HG03439 (cell line): Measurements from ENCODE around the gene SERPINE1.
"Not testable (repeated sequence)": the region's sequence is repeated elsewhere in the genome, so short reads cannot be mapped to it uniquely, and the experiment has no call there.

Experiments used
- ATAC-seq: cut with Tn5 transposase; IDR thresholded peaks from one replicate; pipeline ENCODE4 v1.9.1; 2021; ENCODE audit warnings: mild to moderate bottlenecking, moderate library complexity; ENCODE audit not compliant: unreplicated experiment

SERPINE1 gene

GRCh38 chr7:101100858-101101847 is 25.8 kb upstream of the SERPINE1 start:
- no peak for ATAC-seq

GRCh38 chr7:101102026-101102425 is 24.9 kb upstream of the SERPINE1 start:
- no peak for ATAC-seq

- ATAC-seq, result not testable (repeated sequence)
These were observed 23.2 kb upstream of the SERPINE1 start for GRCh38 chr7:101103701-101104100.

GRCh38 chr7:101104193-101104713 is 22.7 kb upstream of the SERPINE1 start:
- no peak for ATAC-seq

- no peak for ATAC-seq
These were observed 22.1 kb upstream of the SERPINE1 start for GRCh38 chr7:101104799-101105198.

- ATAC-seq, result not testable (repeated sequence)
These were observed 21.7 kb upstream of the SERPINE1 start for GRCh38 chr7:101105248-101105647.

GRCh38 chr7:101106386-101106785 is 20.5 kb upstream of the SERPINE1 start:
- no peak for ATAC-seq

GRCh38 chr7:101108330-101108857 is 18.5 kb upstream of the SERPINE1 start:
- ATAC-seq, result no peak

- ATAC-seq, result no peak
These were observed 17.9 kb upstream of the SERPINE1 start for GRCh38 chr7:101108961-101109360.

GRCh38 chr7:101109368-101109767 is 17.5 kb upstream of the SERPINE1 start:
- no peak for ATAC-seq

- no peak for ATAC-seq
These were observed 15.6 kb upstream of the SERPINE1 start for GRCh38 chr7:101111261-101111660.

- ATAC-seq, result no peak
These were observed 14.7 kb upstream of the SERPINE1 start for GRCh38 chr7:101112233-101112632.

- ATAC-seq, result not testable (repeated sequence)
These were observed 13.8 kb upstream of the SERPINE1 start for GRCh38 chr7:101113140-101113539.

GRCh38 chr7:101113836-101114235 is 13.1 kb upstream of the SERPINE1 start:
- no peak for ATAC-seq

GRCh38 chr7:101114492-101114891 is 12.4 kb upstream of the SERPINE1 start:
- no peak for ATAC-seq

- no peak for ATAC-seq
These were observed 11.7 kb upstream of the SERPINE1 start for GRCh38 chr7:101115215-101115614.

- no peak for ATAC-seq
These were observed 10.0 kb upstream of the SERPINE1 start for GRCh38 chr7:101116898-101117297.

GRCh38 chr7:101118856-101119255 is 8.0 kb upstream of the SERPINE1 start:
- ATAC-seq, result no peak

GRCh38 chr7:101119876-101120275 is 7.0 kb upstream of the SERPINE1 start:
- ATAC-seq, result no peak

GRCh38 chr7:101120315-101120714 is 6.6 kb upstream of the SERPINE1 start:
- no peak for ATAC-seq

- ATAC-seq, result not testable (repeated sequence)
These were observed 5.3 kb upstream of the SERPINE1 start for GRCh38 chr7:101121631-101121990.
